ELR (cell line): ENCODE results near the gene ADAMTS6.
"Not testable (repeated sequence)": the region's sequence is repeated elsewhere in the genome, so short reads cannot be mapped to it uniquely, and the experiment has no call there.

Experiments used
- DNase-seq: peaks from one replicate; pipeline ENCODE4 v3.0.0-alpha.2; 2015; ENCODE audit warnings: low read depth

The ADAMTS6 gene

GRCh38 chr5:65468633-65469032, 13.1 kb downstream of the ADAMTS6 start:
- no peak for DNase-seq

DNA sequence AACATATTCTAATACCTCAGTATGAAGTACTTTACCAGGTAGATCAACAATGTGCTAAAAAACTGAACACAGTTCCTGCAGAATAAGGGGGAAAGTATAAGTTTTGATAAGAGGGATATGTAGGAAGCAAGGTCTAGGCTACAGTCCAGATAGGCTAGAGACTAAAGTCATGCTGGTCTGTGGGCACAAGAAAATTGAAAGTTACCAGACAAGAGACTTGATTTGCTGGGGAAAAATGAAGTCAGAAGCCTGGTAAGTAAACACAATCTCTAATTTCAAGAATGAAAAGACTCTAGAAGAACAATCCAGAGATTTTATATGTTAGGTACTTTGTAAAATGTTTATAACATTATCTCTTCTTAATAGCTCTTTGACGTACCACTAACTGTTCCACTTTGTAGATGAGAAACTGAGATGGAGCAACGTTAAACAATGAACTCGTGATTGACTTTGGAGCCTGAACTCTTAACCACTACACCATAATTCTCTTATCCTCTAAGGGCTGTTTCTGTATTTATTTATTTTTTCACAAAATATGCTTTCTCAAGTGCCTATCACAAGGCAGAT, 19.5 kb downstream of the ADAMTS6 start:
- DNase-seq = no peak

DNA sequence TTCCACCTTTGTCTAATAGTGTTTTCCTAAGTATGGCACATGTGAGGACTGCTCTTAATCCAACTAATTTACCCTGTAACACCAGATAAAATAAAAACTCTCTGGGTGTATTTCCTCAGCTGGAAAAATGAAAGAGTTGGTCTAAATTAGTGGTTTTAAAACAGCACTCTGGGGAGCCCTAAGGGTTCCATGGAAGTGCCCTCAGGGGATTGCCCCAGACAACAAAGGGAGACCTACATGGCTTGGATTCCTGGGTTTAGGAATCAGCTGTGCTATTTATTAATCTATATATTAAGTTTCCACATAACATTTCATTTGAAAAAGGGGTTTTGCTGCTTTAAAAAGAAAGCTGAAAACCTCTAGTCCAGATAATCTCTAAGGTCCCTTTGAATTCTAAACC, 20.2 kb downstream of the ADAMTS6 start:
- no peak for DNase-seq

DNA sequence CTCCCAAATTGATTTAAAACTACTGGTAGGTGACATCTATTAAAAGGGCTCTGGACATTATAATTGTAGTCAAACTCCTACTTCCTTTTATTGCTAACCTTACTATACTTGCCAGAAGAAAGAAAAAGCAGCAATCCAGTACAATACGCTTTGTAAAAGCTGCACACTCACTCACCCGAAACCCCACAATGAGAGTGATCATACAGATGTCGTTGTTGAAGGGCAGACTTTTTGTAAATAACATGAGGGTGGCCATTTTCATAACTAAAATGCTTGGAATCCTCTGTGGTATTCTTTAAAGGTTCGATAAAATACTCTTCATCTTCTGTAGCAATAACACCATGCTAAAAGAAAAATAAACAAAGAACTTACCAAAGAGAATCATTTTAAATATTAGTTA, 21.7 kb downstream of the ADAMTS6 start:
- no peak for DNase-seq

- no peak for DNase-seq
Observed at GRCh38 chr5:65455064-65455463, 26.7 kb downstream of the ADAMTS6 start.

DNA sequence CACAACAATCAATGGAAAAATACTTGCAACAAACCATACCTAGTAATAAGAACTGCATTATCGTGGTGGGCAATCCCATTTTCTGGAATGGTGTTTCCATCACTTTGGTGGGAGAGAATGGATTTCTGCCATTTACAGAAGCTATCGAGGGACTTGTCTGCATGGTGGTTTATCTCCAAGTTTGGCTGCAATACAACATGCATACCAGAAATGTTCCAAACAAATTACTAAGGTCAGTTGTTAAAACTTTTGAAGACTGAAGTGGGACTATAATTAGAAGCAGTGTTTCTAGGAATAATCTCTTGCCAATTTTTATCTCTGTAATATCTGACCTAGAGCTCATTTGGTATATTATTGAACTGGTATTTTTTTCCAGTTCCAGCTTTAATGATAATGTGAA, 30.3 kb downstream of the ADAMTS6 start:
- DNase-seq = no peak

DNA sequence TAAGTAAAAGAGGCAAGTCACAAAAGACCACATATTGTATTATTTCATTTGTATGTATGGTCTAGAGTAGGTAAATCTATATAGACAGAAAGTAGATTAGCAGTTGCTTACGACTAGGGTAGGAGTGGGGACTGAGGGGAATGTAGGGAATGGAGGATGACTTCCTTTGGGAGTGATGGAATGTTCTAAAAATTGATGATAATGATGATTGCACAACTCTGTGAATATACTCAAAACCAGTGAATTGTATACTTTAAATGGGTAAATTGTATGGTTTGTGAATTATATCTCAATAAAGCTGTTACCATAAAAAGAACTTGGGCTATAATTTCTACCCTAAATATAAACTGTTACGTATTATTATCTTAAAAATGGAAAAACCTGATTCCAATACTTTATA, 35.0 kb downstream of the ADAMTS6 start:
- DNase-seq = no peak

GRCh38 chr5:65441800-65442199, 39.9 kb downstream of the ADAMTS6 start:
- no peak for DNase-seq

GRCh38 chr5:65440456-65440855, 41.3 kb downstream of the ADAMTS6 start:
- DNase-seq = no peak

GRCh38 chr5:65434122-65434521, 47.6 kb downstream of the ADAMTS6 start:
- DNase-seq = no peak

DNA sequence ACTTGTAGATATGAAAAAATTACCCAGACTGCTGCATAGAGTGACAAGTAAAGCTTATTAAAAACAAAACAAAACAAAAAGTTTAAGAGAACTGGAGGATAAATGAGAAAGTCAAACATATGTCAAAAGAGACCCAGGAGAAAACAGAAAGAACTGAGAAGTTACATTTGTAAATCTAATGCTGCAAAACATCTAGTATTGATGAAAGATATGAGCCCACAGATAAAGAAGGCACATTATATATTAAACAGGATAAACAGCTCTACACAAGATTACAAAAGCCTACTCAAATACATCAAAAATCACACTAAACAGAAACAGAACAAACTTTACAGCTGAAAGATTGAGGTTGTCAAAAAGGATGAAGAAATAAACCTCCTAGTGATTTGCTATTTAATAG, 55.1 kb downstream of the ADAMTS6 start:
- DNase-seq = no peak

DNA sequence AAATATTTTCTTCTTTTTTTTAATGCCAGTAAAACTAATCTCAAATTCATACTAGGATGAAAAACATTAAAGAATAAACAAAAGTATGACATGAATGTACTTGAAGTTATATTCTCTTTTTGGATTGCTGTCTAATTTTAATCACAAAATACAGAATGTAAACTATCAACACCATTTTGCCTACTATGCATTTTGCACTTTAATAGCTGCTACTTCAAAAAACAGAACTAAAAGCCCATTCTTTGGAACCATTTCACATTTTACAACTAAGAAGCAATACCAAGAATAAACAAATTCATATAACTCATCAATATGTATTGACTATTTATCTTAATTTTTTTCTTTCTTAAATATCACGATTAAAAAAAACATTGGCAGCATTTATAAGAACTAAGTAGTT, 58.1 kb downstream of the ADAMTS6 start:
- no peak for DNase-seq

DNA sequence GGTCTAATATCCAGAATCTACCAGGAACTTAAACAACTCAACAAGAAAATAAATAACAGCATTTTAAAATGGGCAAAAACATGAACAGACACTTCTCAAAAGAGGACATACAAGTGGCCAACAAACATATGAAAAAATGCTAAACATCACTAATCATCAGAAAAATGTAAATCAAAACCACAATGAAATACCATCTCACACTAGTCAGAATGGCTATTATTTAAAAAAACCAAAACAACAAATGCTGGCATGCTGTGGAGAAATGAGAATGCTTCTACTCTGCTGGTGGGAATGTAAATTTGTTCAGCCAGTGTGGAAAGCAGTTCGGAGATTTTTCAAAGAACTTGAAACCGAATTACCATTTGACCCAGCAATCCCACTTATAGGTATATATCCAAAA, 63.1 kb downstream of the ADAMTS6 start:
- peak; percentile 55 for DNase-seq

- DNase-seq = no peak
Observed at GRCh38 chr5:65413822-65414221, 67.9 kb downstream of the ADAMTS6 start.

GRCh38 chr5:65412842-65413241, 68.9 kb downstream of the ADAMTS6 start:
- no peak for DNase-seq

DNA sequence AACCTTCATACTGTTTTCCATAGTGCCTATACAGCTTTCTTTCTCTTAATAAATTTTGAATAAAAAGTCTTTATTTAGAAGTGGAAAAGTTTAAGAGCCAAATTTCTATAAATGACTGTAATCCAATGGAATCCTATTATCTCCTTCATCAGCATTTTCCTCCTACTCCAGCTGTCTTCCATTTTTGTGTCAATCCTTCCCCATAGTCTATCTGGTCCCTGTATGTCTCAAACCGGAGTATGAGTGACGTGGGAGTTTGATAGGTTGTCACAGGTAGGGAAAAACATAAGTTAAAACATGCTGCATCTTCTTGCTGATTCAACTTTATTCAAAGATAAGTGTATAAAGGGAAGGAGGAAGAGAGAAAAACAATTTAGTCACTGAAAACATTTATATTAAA, 70.4 kb downstream of the ADAMTS6 start:
- DNase-seq = no peak

DNA sequence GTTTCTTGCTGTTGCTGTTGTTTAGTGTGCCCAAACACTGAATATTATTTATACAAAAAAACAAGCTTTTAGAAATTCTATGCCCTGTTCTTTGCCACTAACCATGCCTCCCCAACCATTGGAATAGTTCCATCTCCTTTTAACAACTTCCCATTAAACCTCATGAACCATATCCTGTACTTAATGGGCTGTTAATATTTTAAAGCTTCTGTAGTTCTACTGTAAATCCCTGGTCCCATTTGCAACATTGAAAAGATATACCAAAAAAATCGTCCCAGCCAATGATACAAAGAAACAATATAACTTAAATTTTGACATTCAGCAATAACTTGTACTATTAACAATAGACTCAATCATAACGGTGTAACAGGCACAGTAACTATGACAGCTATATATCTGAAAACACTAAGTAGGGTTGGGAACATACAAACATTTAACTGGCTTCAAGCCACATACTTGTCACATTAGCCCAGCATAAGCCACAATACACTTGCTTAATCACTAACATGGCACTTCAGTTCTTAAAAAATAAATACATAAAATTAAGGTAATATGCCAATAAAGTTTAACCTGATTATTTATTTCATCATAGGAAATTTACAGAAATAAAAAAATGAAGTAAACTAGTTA, 86.1 kb downstream of the ADAMTS6 start:
- peak; percentile 22 for DNase-seq

GRCh38 chr5:65394087-65394486, 87.6 kb downstream of the ADAMTS6 start:
- peak; percentile 24 for DNase-seq

DNA sequence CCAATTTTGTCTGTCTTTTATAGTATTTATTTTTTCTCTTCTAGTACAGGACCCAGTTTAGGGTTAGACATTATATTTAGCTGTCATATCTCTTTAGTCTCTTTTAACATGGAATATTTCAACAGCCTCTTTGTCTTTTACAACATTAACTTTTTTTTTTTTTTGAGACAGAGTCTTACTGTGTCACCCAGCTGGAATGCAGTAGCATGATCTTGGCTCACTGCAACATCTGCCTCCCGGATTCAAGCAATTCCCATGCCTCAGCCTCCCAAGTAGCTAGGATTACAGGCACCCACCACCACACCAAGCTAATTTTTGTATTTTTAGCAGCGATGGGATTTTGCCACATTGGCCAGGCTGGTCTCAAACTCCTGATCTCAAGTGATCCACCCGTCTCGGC, 90.1 kb downstream of the ADAMTS6 start:
- peak; percentile 36 for DNase-seq

DNA sequence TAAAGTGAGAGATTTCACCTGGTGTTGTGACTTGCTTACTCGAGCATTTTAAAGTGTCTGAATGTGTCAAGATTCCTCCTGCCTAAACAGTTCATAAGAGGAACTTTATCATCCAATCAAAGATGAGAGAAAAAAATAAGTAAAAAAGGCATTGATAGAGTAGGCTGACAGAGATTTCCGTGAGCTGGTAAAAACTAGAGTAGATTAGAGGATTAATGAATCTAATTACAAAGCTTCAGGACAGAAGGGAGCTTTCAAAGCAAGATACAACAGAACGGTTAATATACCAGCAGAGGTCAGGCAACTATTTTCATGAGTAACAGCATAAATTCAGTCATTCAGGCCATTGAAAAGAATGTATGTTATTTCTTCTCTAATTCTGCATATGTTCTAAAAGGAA, 91.5 kb downstream of the ADAMTS6 start:
- no peak for DNase-seq

DNA sequence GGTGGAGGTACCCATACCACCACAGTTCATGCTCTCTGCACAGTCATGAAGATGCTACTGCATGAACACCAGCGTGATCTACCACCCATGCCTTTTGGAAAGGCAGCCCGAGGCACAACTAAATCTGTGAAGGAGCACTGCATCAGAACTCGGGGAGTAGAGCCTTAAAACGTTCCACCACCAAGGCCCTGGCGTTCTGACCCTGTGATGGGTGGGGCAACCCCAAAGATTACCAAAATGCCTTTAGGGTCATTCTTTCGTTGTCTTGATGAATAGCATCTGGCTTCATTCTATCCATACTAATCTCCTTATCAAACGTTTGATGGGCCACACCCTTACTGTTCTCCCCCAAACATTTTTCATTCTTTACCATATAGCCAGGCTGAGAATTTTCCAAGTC, 97.9 kb downstream of the ADAMTS6 start:
- DNase-seq = no peak

DNA sequence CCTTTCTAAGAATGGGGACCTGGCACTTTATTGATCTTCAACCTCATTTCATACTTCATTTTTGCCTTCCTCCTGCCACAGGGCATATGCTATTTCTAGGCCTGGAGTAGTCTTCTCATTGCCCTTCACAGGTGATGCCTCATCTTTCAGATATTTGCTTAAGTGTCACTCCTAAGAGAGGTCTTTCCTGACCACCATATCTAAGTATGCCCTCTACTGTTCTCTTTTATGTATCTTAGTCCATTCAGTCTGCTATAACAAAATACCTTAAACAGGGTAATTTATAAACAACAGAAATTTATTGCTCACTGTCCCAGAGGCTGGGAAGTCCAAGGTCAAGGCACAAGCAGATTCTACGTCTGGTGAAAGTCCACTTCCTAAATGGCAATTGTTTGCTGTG, 99.1 kb downstream of the ADAMTS6 start:
- DNase-seq = peak; percentile 60

GRCh38 chr5:65370505-65370904, 111.2 kb downstream of the ADAMTS6 start:
- DNase-seq = not testable (repeated sequence)

GRCh38 chr5:65366655-65367054, 115.1 kb downstream of the ADAMTS6 start:
- DNase-seq = no peak
